ENCODE measurements around the gene CAPN13.
A peak's percentile ranks its signal among the peaks of the same experiment; 100 is the strongest.

The CAPN13 gene

DNA sequence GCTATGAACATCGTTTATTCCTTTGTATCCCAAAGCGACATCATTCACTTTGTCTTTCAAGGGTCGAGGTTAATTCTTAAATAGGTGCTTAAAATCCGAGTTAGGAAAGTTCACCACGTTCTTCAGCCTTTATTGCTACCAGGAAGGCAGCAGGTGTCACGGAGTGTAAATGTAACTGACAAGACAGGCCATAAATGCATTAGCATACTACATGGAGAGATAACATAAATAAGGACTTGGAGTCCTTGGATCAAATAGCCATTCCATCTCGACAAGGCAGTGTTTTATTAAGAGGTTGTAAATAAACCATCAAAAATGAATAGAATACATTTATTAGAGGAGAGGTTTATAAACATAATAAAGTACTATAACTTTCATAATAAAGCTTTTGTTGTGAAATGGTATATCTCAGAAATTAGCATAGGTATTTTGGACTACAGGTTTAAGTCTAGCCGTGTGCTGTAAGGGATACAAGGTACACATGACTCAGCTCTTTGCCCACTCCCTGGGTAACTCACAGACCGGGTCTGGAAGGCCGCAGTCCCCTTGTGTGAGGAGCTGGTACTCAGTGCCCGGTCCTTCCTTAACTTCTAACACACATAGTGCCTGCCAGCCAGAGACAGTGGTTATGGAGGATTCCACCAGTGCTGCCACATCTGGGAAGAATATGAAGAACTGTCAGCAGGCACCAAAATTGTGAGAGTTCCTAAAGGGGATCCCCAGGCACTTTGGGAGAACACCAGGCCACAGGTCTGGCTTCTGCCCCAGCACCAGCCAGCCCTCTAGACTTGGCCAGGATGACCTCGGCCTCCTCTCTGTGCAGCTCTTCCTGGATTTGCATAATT lies 29.4 kb downstream of the CAPN13 start:
- TF ChIP-seq GATA3 (IDR thresholded peaks at IDR 0.05; ENCODE audit: low read depth, low read length) = no peak

GRCh38 chr2:30776831-30777635 lies 30.2 kb downstream of the CAPN13 start:
- no peak for TF ChIP-seq GATA2 (IDR thresholded peaks at IDR 0.05; ENCODE audit: low read depth, low read length)
- no peak for TF ChIP-seq GATA3 (IDR thresholded peaks at IDR 0.05; ENCODE audit: low read depth, low read length)

- TF ChIP-seq GATA3 (IDR thresholded peaks at IDR 0.05; ENCODE audit: low read depth, low read length) = no peak
- TF ChIP-seq GATA2 (IDR thresholded peaks at IDR 0.05; ENCODE audit: low read depth, low read length) = peak; percentile 47; the same call in 1 of the 2 replicates
These were observed 31.4 kb downstream of the CAPN13 start for GRCh38 chr2:30775833-30776232.

DNA sequence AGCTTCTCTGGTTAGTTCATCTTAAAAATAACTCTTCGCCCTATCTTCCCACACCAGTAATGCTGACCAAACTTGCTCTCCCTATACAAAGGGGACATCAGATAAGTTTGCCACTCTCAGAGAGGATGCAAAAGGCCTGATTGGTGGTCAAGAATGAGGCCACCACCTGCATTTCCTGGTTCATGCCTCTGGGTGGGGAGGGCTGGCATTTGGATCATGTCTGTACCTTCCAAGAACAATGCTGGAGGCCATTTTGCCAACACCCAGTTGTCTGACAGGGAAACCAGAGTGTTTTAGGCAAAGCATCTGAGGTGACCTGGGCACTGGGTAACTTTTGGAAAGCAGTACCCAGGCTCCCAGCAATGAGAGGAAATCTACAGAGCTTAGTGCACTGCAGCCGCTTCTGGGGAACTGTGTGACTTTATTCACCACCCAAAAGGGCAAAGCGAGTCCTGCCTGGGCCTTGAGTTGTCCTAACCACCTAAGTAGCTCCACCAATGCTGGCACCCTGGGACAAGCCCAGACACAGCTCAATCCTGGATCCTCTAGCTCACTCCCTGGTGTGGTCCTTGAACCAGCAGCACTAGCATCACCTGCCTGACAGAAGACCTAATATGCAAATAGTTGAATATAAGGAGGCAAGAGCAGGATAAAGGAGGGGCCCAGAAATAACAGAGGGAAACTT lies 35.1 kb downstream of the CAPN13 start:
- TF ChIP-seq GATA2 (IDR thresholded peaks at IDR 0.05; ENCODE audit: low read depth, low read length) (no peak), GATA3 (IDR thresholded peaks at IDR 0.05; ENCODE audit: low read depth, low read length) (no peak)

DNA sequence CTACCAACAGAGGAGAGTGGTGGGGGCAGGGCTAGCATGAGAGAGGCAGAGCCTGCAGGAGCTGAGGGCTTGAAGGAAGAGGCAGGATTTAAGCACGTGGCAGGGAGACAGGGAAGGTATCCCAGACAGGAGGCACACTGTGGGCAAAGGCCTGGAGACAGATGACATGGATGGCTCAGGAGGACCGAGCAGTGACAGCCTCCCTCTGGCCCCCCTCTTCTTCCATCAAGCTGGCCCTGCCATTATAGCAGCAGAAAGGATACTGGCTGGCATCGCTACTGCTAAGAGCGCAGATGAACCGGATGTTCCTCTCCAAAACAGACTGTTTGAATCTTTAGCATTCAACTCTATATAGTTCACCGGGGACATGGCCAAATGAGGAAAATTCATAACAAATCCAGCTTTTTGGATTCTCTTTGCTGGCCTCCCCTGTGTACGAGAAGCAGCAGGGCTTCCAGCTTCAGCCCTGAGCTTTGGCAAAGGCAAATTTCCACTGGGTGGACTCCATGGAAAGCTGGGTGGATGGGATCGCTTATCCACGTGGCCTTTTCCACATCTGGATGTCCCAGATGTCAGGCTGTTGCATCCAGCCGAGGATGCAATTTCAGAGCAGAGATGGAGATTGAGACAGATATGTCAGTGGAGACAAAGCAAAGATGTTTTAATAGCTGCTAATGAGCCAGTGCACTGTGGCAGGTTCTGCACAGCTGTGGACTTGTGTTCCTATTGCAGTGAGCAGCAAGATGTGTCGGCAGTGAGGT lies 36.2 kb downstream of the CAPN13 start:
- TF ChIP-seq GATA3 (IDR thresholded peaks at IDR 0.05; ENCODE audit: low read depth, low read length) (peak; percentile 91), GATA2 (IDR thresholded peaks at IDR 0.05; ENCODE audit: low read depth, low read length) (peak; percentile 94)

GRCh38 chr2:30769891-30770462 lies 37.3 kb downstream of the CAPN13 start:
- no peak for TF ChIP-seq GATA2 (IDR thresholded peaks at IDR 0.05; ENCODE audit: low read depth, low read length)
- no peak for TF ChIP-seq GATA3 (IDR thresholded peaks at IDR 0.05; ENCODE audit: low read depth, low read length)

GRCh38 chr2:30769481-30769780 lies 37.8 kb downstream of the CAPN13 start:
- TF ChIP-seq GATA3 (IDR thresholded peaks at IDR 0.05; ENCODE audit: low read depth, low read length) = no peak
- TF ChIP-seq GATA2 (IDR thresholded peaks at IDR 0.05; ENCODE audit: low read depth, low read length) = no peak

- no peak for TF ChIP-seq GATA2 (IDR thresholded peaks at IDR 0.05; ENCODE audit: low read depth, low read length)
- TF ChIP-seq GATA3 (IDR thresholded peaks at IDR 0.05; ENCODE audit: low read depth, low read length) = no peak
These were observed 38.4 kb downstream of the CAPN13 start for GRCh38 chr2:30768708-30769480.

- TF ChIP-seq GATA3 (IDR thresholded peaks at IDR 0.05; ENCODE audit: low read depth, low read length) (no peak), GATA2 (IDR thresholded peaks at IDR 0.05; ENCODE audit: low read depth, low read length) (no peak)
These were observed 39.1 kb downstream of the CAPN13 start for GRCh38 chr2:30768036-30768686.

DNA sequence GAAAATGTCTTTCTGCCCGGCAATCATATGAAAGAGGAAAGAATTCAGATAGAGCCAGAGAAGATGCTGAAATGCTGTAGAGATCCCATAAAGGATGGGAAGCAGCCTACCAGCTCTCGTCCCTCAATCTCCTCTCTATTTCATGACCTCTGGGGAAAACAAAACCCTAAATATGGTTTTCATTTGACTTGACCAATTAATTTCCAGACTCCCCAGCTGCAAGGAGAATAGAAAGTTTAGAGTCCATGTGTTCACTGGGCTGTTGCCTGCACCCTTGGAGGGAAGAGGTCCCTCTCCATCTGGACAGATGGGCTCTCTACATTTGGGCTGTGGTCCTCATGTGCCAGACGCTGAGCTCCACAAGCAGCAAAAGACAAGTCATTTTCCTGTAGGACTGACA lies 40.6 kb downstream of the CAPN13 start:
- TF ChIP-seq GATA3 (IDR thresholded peaks at IDR 0.05; ENCODE audit: low read depth, low read length) (no peak), GATA2 (IDR thresholded peaks at IDR 0.05; ENCODE audit: low read depth, low read length) (no peak)

- TF ChIP-seq GATA2 (IDR thresholded peaks at IDR 0.05; ENCODE audit: low read depth, low read length) (no peak), GATA3 (IDR thresholded peaks at IDR 0.05; ENCODE audit: low read depth, low read length) (no peak)
These were observed 41.3 kb downstream of the CAPN13 start for GRCh38 chr2:30765876-30766470.

GRCh38 chr2:30765191-30765590 lies 42.1 kb downstream of the CAPN13 start:
- TF ChIP-seq GATA3 (IDR thresholded peaks at IDR 0.05; ENCODE audit: low read depth, low read length) = no peak
- TF ChIP-seq GATA2 (IDR thresholded peaks at IDR 0.05; ENCODE audit: low read depth, low read length) = no peak

Data from SH-SY5Y (cell line).